Chondrocyte (in vitro differentiated cells): ENCODE data around the gene MYO1B. TPM values are rescaled to one million over a fixed set of nuclear protein-coding genes. Genes with fewer than 3 reads are reported as not detected.
A peak's percentile ranks its signal among the peaks of the same experiment; 100 is the strongest.

Source experiments
- DNase-seq: peaks from one replicate; pipeline ENCODE4 v3.0.0; 2021; ENCODE audit warnings: mixed read lengths, low spot score
- H3K27ac Mint-ChIP-seq: one replicate; pipeline ENCODE4 v1.8.0; 2021; ENCODE audit warnings: mild to moderate bottlenecking, moderate library complexity, mixed read lengths; ENCODE audit not compliant: unreplicated experiment
- H3K27me3 Mint-ChIP-seq: 2 replicates; pipeline ENCODE4 v1.8.0; 2021; ENCODE audit warnings: low read depth, mixed read lengths
- H3K36me3 Mint-ChIP-seq: 2 replicates; pipeline ENCODE4 v1.8.0; 2021; ENCODE audit warnings: low read depth, mixed read lengths
- H3K4me1 Mint-ChIP-seq: 2 replicates; pipeline ENCODE4 v1.8.0; 2021; ENCODE audit warnings: low read depth, mild to moderate bottlenecking, mixed read lengths
- H3K4me3 Mint-ChIP-seq: one replicate; pipeline ENCODE4 v1.8.0; 2021; ENCODE audit warnings: mild to moderate bottlenecking, moderate library complexity, mixed read lengths; ENCODE audit not compliant: unreplicated experiment
- H3K9me3 Mint-ChIP-seq: 2 replicates; pipeline ENCODE4 v1.8.0; 2021; ENCODE audit warnings: low read depth, mixed read lengths
- CTCF ChIP-seq: fragments of 200-600 bp; sonication (generic); IDR thresholded peaks from 2 replicates; pipeline ENCODE4 v1.5.0; 2021; ENCODE audit warnings: antibody characterized with exemption, mild to moderate bottlenecking, moderate library complexity
- total RNA-seq: library from RNA; stranded (reverse); gene quantifications from 3 replicates; pipeline ENCODE4 v1.2.1, GENCODE V29; 2021

The MYO1B gene
- total RNA-seq, 1 donor from 2014 or later: 114 TPM

GRCh38 chr2:191318037-191318728 lies 73.0 kb downstream of the MYO1B start:
- H3K27ac Mint-ChIP-seq: peak overlapping the region; percentile 81
- H3K4me3 Mint-ChIP-seq: no peak overlapping the region

DNA sequence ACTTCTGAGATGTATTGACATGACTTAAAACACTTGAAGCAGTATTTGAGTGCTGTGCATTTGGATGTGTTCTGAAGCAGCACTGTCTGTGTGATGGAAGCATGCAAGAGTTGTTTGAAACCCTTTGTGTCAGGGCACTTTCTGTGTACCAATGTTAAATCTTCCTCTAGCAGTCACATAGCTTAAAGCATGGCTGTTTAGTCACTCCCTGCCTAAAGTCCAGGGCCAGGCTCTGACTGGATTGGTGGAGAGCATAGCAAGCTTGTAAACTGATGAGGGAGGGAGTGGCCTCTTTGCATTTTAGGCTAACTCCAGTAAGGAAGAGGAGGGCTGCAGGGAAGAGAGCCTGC lies 73.5 kb downstream of the MYO1B start:
- DNase-seq: no peak
- no peak for TF ChIP-seq CTCF
- no peaks in the 10 kb centered on the region for H3K27me3 Mint-ChIP-seq
- H3K27ac Mint-ChIP-seq: peak overlapping the region; percentile 81
- H3K36me3 Mint-ChIP-seq: no peaks in the 10 kb centered on the region
- no peaks in the 10 kb centered on the region for H3K9me3 Mint-ChIP-seq
- H3K4me1 Mint-ChIP-seq: peaks cover 62% of the 10 kb centered on the region
- no peak overlapping the region for H3K4me3 Mint-ChIP-seq

More at GRCh38 chr2:191318037-191318728, 73.0 kb downstream of the MYO1B start:
- TF ChIP-seq CTCF: no peak
- no peak for DNase-seq
- H3K36me3 Mint-ChIP-seq: no peaks in the 10 kb centered on the region
- peaks cover 59% of the 10 kb centered on the region for H3K4me1 Mint-ChIP-seq
- no peaks in the 10 kb centered on the region for H3K27me3 Mint-ChIP-seq
- no peaks in the 10 kb centered on the region for H3K9me3 Mint-ChIP-seq

DNA sequence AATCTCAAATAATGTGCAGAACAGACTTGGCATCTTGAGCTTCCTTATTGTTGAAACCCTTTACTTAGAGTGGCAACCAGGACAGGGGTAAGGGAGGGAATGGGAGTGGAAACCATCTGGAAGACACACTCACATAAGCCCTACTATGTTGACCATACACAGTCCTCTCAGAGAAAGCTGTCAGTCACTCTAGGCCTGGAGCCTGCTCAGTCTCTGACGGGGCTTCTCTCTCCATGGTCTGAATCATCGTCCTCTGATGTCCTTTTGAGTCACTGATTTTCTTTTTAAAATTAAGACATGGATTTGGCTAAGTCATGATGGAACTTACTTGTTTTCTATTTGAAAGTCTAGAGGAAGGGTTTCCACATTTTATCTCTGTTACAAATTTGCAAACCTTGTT lies 74.0 kb downstream of the MYO1B start:
- Mint-ChIP-seq H3K4me1 (peaks cover 64% of the 10 kb centered on the region), H3K36me3 (no peaks in the 10 kb centered on the region), H3K9me3 (peaks cover 2% of the 10 kb centered on the region), H3K27me3 (no peaks in the 10 kb centered on the region), H3K4me3 (no peak overlapping the region), H3K27ac (peak overlapping the region; percentile 81)
- no peak for TF ChIP-seq CTCF
- no peak for DNase-seq

- DNase-seq: no peak
- no peaks in the 10 kb centered on the region for H3K27me3 Mint-ChIP-seq
- H3K27ac Mint-ChIP-seq: peak overlapping the region; percentile 68
- TF ChIP-seq CTCF: no peak
- peaks cover 72% of the 10 kb centered on the region for H3K4me1 Mint-ChIP-seq
- H3K4me3 Mint-ChIP-seq: no peak overlapping the region
- peaks cover 1% of the 10 kb centered on the region for H3K36me3 Mint-ChIP-seq
- H3K9me3 Mint-ChIP-seq: peaks cover 5% of the 10 kb centered on the region
Observed at GRCh38 chr2:191320881-191321280, 75.7 kb downstream of the MYO1B start.

DNA sequence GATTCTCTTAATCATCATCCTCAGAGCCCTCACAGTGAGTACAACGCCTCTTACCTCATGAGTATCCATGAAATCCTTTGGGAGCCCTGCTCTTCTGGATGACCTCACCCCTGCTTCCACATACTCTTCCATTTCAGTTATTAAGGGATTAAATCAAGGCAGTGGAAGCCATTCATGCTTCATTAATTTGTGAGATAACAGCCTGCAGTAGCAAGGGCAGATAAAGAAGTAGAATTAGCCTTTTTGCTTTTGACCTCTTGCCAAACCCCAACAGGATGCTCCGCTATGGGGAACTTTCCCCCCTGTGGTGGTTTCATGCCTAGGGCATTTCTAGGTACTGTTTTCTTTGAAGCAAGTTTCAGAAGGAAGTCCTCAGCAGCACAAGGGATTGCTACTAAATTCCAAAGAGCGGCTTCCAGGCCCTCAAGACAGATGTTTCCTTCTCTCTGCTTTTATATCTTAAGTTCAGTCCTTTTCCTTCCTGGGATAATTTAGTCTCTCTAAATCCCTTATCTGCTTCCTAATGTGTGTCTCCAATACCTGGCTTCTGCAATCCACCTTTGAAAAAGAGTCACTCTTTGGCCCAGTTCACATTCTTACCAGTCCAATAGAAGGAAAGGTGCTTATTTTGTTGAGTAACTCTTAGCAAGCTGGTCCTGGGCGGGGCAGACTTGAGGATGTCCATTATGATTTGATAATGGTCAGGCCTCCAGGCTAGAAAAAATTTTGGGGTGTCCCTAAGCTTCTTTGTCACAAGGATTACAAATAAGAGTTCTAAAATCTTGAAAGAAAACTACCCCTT lies 76.9 kb downstream of the MYO1B start:
- peaks cover 67% of the 10 kb centered on the region for H3K4me1 Mint-ChIP-seq
- peak overlapping the region; percentile 49 for H3K27ac Mint-ChIP-seq
- no peaks in the 10 kb centered on the region for H3K27me3 Mint-ChIP-seq
- peaks cover 5% of the 10 kb centered on the region for H3K9me3 Mint-ChIP-seq
- H3K4me3 Mint-ChIP-seq: no peak overlapping the region
- no peak for TF ChIP-seq CTCF
- peaks cover 1% of the 10 kb centered on the region for H3K36me3 Mint-ChIP-seq
- no peak for DNase-seq
